MM.1S (cell line): ENCODE results near the gene PER1.

Source experiments
- DNase-seq: peaks from one replicate; pipeline ENCODE4 v3.0.0-alpha.2; 2015
- H2AFZ ChIP-seq: fragments of 300-600 bp; sonication (generic); 2 replicates; pipeline ENCODE4 v1.6.0; 2016; ENCODE audit warnings: antibody characterized with exemption, low read length
- H3F3A ChIP-seq: fragments of 300-600 bp; sonication (generic); 2 replicates; pipeline ENCODE4 v1.6.1; 2016; ENCODE audit warnings: mild to moderate bottlenecking, antibody characterized with exemption, low read length, moderate library complexity, mixed read lengths; ENCODE audit not compliant: insufficient read depth
- H3K27ac ChIP-seq: fragments of 300-600 bp; sonication (generic); 2 replicates; pipeline ENCODE4 v1.5.1; 2016; ENCODE audit warnings: mild to moderate bottlenecking, low read length
- H3K27me3 ChIP-seq: fragments of 300-600 bp; sonication (generic); replicated peaks from 2 replicates; pipeline ENCODE4 v1.6.0; 2016; ENCODE audit warnings: low read length; ENCODE audit not compliant: insufficient read depth
- H3K36me3 ChIP-seq: fragments of 300-600 bp; sonication (generic); replicated peaks from 2 replicates; pipeline ENCODE4 v1.6.1; 2016; ENCODE audit warnings: mild to moderate bottlenecking, low read length, mixed read lengths; ENCODE audit not compliant: insufficient read depth
- H3K4me1 ChIP-seq: fragments of 300-600 bp; sonication (generic); 2 replicates; pipeline ENCODE4 v1.6.1; 2016; ENCODE audit warnings: low read length, mixed read lengths
- H3K4me2 ChIP-seq: fragments of 300-600 bp; sonication (generic); 2 replicates; pipeline ENCODE4 v1.6.0; 2016; ENCODE audit warnings: low read depth, low read length
- H3K4me3 ChIP-seq: fragments of 300-600 bp; sonication (generic); 2 replicates; pipeline ENCODE4 v1.5.1; 2016; ENCODE audit warnings: low read length, mixed read lengths
- H3K79me2 ChIP-seq: fragments of 300-600 bp; sonication (generic); 2 replicates; pipeline ENCODE4 v1.6.1; 2016; ENCODE audit warnings: mixed run types, low read length, mixed read lengths
- H3K9ac ChIP-seq: fragments of 300-600 bp; sonication (generic); 2 replicates; pipeline ENCODE4 v1.6.1; 2016; ENCODE audit warnings: low read length, mixed read lengths
- H3K9me2 ChIP-seq: fragments of 300-600 bp; sonication (generic); replicated peaks from 2 replicates; pipeline ENCODE4 v1.6.1; 2016; ENCODE audit warnings: mild to moderate bottlenecking, low read length, mixed read lengths; ENCODE audit not compliant: insufficient read depth
- H3K9me3 ChIP-seq: fragments of 300-600 bp; sonication (generic); replicated peaks from 2 replicates; pipeline ENCODE4 v1.6.1; 2016; ENCODE audit warnings: mild to moderate bottlenecking, low read length, mixed read lengths; ENCODE audit not compliant: insufficient read depth
- H4K20me1 ChIP-seq: fragments of 300-600 bp; sonication (generic); 2 replicates; pipeline ENCODE4 v1.6.1; 2016; ENCODE audit warnings: mild to moderate bottlenecking, low read length, moderate library complexity, mixed read lengths; ENCODE audit not compliant: insufficient read depth
- CTCF ChIP-seq: fragments of 300-600 bp; sonication (generic); IDR thresholded peaks from 2 replicates; pipeline ENCODE4 v1.5.1; 2016; ENCODE audit warnings: antibody characterized with exemption, low read length, mixed read lengths
- EZH2 ChIP-seq: fragments of 300-600 bp; sonication (generic); optimal IDR thresholded peaks from 2 replicates; pipeline ENCODE3; 2017; ENCODE audit warnings: low read depth, mild to moderate bottlenecking, antibody characterized with exemption, low read length, mixed read lengths
- EZH2phosphoT487 ChIP-seq: fragments of 300-600 bp; sonication (generic); IDR thresholded peaks from 2 replicates; pipeline ENCODE4 v1.6.1; 2018; ENCODE audit warnings: antibody characterized with exemption, low read length

The PER1 gene

GRCh38 chr17:8119581-8120519 is 32.4 kb downstream of the PER1 start:
- no peaks in the 10 kb centered on the region for H3K9me2 ChIP-seq
- H3K4me3 ChIP-seq, result peak overlapping the region; percentile 85
- peaks cover 50% of the 10 kb centered on the region for H3K27me3 ChIP-seq
- H4K20me1 ChIP-seq, result no peaks in the 10 kb centered on the region; the same call in 1 of the 2 replicates
- H3K9ac ChIP-seq, result peak overlapping the region; percentile 43; the same call in 1 of the 2 replicates
- H3F3A ChIP-seq, result peaks cover 43% of the 10 kb centered on the region
- H3K36me3 ChIP-seq, result no peaks in the 10 kb centered on the region
- no peaks in the 10 kb centered on the region for H3K79me2 ChIP-seq
- peak overlapping the region; percentile 63; the same call in 1 of the 2 replicates for H3K27ac ChIP-seq
- H2AFZ ChIP-seq, result no peak overlapping the region
- peak overlapping the region; percentile 100 for H3K4me2 ChIP-seq
- no peaks in the 10 kb centered on the region for H3K9me3 ChIP-seq
- TF ChIP-seq EZH2, result no peak
- peaks cover 14% of the 10 kb centered on the region for H3K4me1 ChIP-seq
- peak; percentile 94 for DNase-seq

- Histone ChIP-seq H3F3A (peaks cover 37% of the 10 kb centered on the region), H3K27me3 (peaks cover 50% of the 10 kb centered on the region), H3K4me2 (peak overlapping the region; percentile 99), H3K27ac (peak overlapping the region; percentile 63; the same call in 1 of the 2 replicates), H2AFZ (peak overlapping the region; percentile 85), H3K9me3 (no peaks in the 10 kb centered on the region), H3K4me1 (0 out of 2 replicates have a peak, but pooled peaks cover 5% of the 10 kb centered on the region), H3K36me3 (no peaks in the 10 kb centered on the region), H4K20me1 (no peaks in the 10 kb centered on the region; the same call in 1 of the 2 replicates), H3K9me2 (no peaks in the 10 kb centered on the region), H3K4me3 (peak overlapping the region; percentile 85), H3K79me2 (no peaks in the 10 kb centered on the region), H3K9ac (peak overlapping the region; percentile 51; the same call in 1 of the 2 replicates)
- TF ChIP-seq EZH2phosphoT487 (no peak), CTCF (peak; percentile 88)
- peak; percentile 85 for DNase-seq
These were observed 33.2 kb downstream of the PER1 start for GRCh38 chr17:8118769-8119580.

- peak within 1 kb of the TSS; percentile 99 for H3K4me2 ChIP-seq
- no peaks in the 10 kb centered on the region for H3K9me3 ChIP-seq
- H3K79me2 ChIP-seq, result no peaks in the 10 kb centered on the region
- TF ChIP-seq EZH2phosphoT487 (no peak), EZH2 (no peak), CTCF (no peak)
- H3F3A ChIP-seq, result peaks cover 35% of the 10 kb centered on the region
- no peaks in the 10 kb centered on the region; the same call in 1 of the 2 replicates for H4K20me1 ChIP-seq
- H3K4me3 ChIP-seq, result peak within 1 kb of the TSS; percentile 85
- H3K27ac ChIP-seq, result peak within 1 kb of the TSS; percentile 63; the same call in 1 of the 2 replicates
- no peak for DNase-seq
- peak within 1 kb of the TSS; percentile 85 for H2AFZ ChIP-seq
- peaks cover 50% of the 10 kb centered on the region for H3K27me3 ChIP-seq
- H3K9ac ChIP-seq, result peak within 1 kb of the TSS; percentile 51; the same call in 1 of the 2 replicates
- no peaks in the 10 kb centered on the region for H3K36me3 ChIP-seq
- H3K4me1 ChIP-seq, result no peaks in the 10 kb centered on the region
- no peaks in the 10 kb centered on the region for H3K9me2 ChIP-seq
These were observed 34.0 kb downstream of the PER1 start, which contains the start of gene ALOXE3 for GRCh38 chr17:8117980-8118768. ALOXE3 (minus strand) TSS chr17:8118514; CDS start chr17:8117990, 524 bp downstream.
